PC-3 (cell line): Measurements from ENCODE around the gene TMOD4. TPM values are rescaled to one million over a fixed set of nuclear protein-coding genes. Genes with fewer than 3 reads are reported as not detected.

Experiments used
- ATAC-seq: fragments of 200-7000 bp; cut with Tn5 transposase; 2 replicates; pipeline ENCODE4 v1.9.1; 2020; ENCODE audit warnings: mild to moderate bottlenecking, moderate library complexity
- BruUV-seq: library from RNA; stranded (reverse); fragments of 400-500 nt; replicated peaks from 2 replicates; lab custom pipeline; 2021; lab: Mats Ljungman, UMichigan
- CTCF ChIA-PET: fragments of 300-600 bp; sonication (Branson Sonifier 250); formaldehyde crosslinking; loops from one replicate; lab custom pipeline; 2022; ENCODE audit warnings: antibody characterized with exemption; lab: Charles Lee
- POLR2A ChIA-PET: fragments of 300-600 bp; sonication (Branson Sonifier 250); formaldehyde crosslinking; loops from one replicate; lab custom pipeline; 2022; ENCODE audit warnings: antibody characterized with exemption; ENCODE audit not compliant: unreplicated experiment; lab: Charles Lee
- DNase-seq: peaks from one replicate; pipeline ENCODE4 v3.0.0-alpha.2; 2015
- H2AFZ ChIP-seq: fragments of 300-600 bp; sonication (generic); 2 replicates; pipeline ENCODE4 v1.6.0; 2016; ENCODE audit warnings: antibody characterized with exemption, low read length
- H3F3A ChIP-seq: fragments of 300-600 bp; sonication (generic); one replicate; pipeline ENCODE4 v1.6.0; 2017; ENCODE audit warnings: antibody characterized with exemption, low read length, control low read depth, mild to moderate bottlenecking; ENCODE audit not compliant: unreplicated experiment
- H3K27ac ChIP-seq: fragments of 300-600 bp; sonication (generic); 2 replicates; pipeline ENCODE4 v1.5.1; 2016; ENCODE audit warnings: mild to moderate bottlenecking, low read length
- H3K27me3 ChIP-seq: fragments of 300-600 bp; sonication (generic); 2 replicates; pipeline ENCODE4 v1.6.1; 2016; ENCODE audit warnings: low read length, mixed read lengths
- H3K36me3 ChIP-seq: fragments of 300-600 bp; sonication (generic); 2 replicates; pipeline ENCODE4 v1.6.1; 2016; ENCODE audit warnings: low read depth, mixed run types, low read length, mixed read lengths
- H3K4me1 ChIP-seq: fragments of 300-600 bp; sonication (generic); 2 replicates; pipeline ENCODE4 v1.5.1; 2016; ENCODE audit warnings: low read length; ENCODE audit not compliant: insufficient read depth
- H3K4me2 ChIP-seq: fragments of 300-600 bp; sonication (generic); 2 replicates; pipeline ENCODE4 v1.6.0; 2016; ENCODE audit warnings: low read length
- H3K4me3 ChIP-seq: fragments of 300-600 bp; sonication (generic); 2 replicates; pipeline ENCODE4 v1.5.1; 2016; ENCODE audit warnings: mild to moderate bottlenecking, low read length, mixed read lengths
- H3K79me2 ChIP-seq: fragments of 300-600 bp; sonication (generic); 2 replicates; pipeline ENCODE4 v1.6.1; 2017; ENCODE audit warnings: low read length, mixed read lengths
- H3K9ac ChIP-seq: fragments of 300-600 bp; sonication (generic); 2 replicates; pipeline ENCODE4 v1.6.0; 2016; ENCODE audit warnings: mild to moderate bottlenecking, low read length
- H3K9me2 ChIP-seq: fragments of 300-600 bp; sonication (generic); replicated peaks from 2 replicates; pipeline ENCODE4 v1.6.1; 2016; ENCODE audit warnings: mixed run types, low read length, mixed read lengths
- H3K9me3 ChIP-seq: fragments of 300-600 bp; sonication (generic); 2 replicates; pipeline ENCODE4 v1.6.1; 2016; ENCODE audit warnings: low read length, mixed read lengths
- H4K20me1 ChIP-seq: fragments of 300-600 bp; sonication (generic); 2 replicates; pipeline ENCODE4 v1.6.1; 2016; ENCODE audit warnings: low read length, mixed read lengths
- CTCF ChIP-seq: fragments of 300-600 bp; sonication (generic); conservative IDR thresholded peaks from 2 replicates; pipeline ENCODE4 v1.5.1; 2017; ENCODE audit warnings: antibody characterized with exemption, low read depth, mild to moderate bottlenecking, low read length
- EZH2 ChIP-seq: fragments of 300-600 bp; sonication (generic); IDR thresholded peaks from one replicate; pipeline ENCODE4 v1.6.1; 2017; ENCODE audit warnings: antibody characterized with exemption, mild to moderate bottlenecking, low read length; ENCODE audit not compliant: unreplicated experiment
- EZH2phosphoT487 ChIP-seq: fragments of 300-600 bp; sonication (generic); IDR thresholded peaks from 2 replicates; pipeline ENCODE4 v1.6.1; 2018; ENCODE audit warnings: mild to moderate bottlenecking, antibody characterized with exemption, low read length, borderline replicate concordance
- intact Hi-C: fragments of 100-400 bp; cut with micrococcal nuclease; formaldehyde crosslinking; loops from 2 replicates; pipeline ENCODE4 v1.9.0; 2023
- total RNA-seq: library from RNA; depleted of rRNA; stranded (reverse); fragments of >200 nt; gene quantifications from 2 replicates; pipeline ENCODE4 v1.2.3, GENCODE V29; 2014

Gene TMOD4
- total RNA-seq, 1 experiment from 2014 or later = 2.7 TPM

DNA sequence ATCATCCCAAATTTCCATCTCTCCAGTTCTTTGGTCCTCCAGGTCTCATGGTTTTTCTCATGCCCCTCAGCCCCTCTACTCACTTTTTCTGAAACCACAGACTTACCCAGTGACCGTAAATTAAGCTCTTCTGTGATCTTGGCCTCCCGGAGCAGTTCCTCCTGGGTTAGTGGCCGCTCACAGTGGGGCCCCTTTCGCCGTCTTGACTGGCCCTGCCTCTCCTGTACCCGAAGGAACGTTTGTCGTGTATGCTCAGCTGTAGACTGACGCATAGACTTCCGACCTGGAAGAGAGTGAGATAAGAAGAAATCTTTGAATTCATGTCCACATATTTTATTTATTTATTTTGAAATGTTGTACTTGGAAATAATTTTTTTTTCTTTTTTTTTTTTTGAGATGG is 8.4 kb upstream of the TMOD4 start:
- Histone ChIP-seq H3K4me2 (no peak overlapping the region), H4K20me1 (no peaks in the 10 kb centered on the region), H3K9me3 (no peaks in the 10 kb centered on the region), H3K79me2 (peaks cover 29% of the 10 kb centered on the region), H3K4me3 (no peak overlapping the region), H3K4me1 (peaks cover 11% of the 10 kb centered on the region), H2AFZ (no peak overlapping the region), H3F3A (no peaks in the 10 kb centered on the region), H3K27me3 (no peaks in the 10 kb centered on the region), H3K9me2 (no peaks in the 10 kb centered on the region), H3K27ac (no peak overlapping the region), H3K36me3 (peaks cover 34% of the 10 kb centered on the region), H3K9ac (no peak overlapping the region)
- ChIA-PET CTCF (no interaction called here), POLR2A (no interaction called here)
- no peak for ATAC-seq
- no peak for TF ChIP-seq CTCF
- TF ChIP-seq EZH2phosphoT487 = no peak
- TF ChIP-seq EZH2 = no peak
- no peak for DNase-seq
- BruUV-seq = no TSS peak
- intact Hi-C loops = no loop called here

DNA sequence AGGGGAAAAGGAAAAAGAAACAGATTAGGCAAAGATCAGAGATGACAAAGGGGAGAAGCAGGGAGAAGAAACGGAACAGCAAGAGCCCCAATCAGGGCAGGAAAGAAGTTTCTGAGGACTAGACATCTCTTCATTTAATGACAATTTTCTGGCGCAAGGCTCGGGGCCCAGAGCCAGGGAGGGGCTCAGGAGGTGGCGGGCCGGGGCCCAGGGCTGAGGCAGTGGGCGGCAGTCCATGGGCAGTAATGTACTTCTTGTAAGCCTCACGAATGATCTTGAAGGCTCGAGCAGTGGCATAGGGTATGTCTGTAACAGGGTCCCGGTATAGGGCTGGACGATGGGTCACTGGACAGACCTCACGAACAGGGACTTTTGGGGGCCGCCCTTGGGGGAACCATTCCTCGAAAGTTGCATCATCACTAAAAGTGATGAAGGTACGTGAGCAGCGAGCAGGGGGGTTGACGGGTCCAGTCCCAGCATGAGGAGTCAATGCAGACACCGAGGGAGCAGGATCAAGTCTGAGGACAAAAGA is 799 bp upstream of the TMOD4 start:
- Histone ChIP-seq H3K4me2 (no peak overlapping the region), H3K79me2 (no peaks in the 10 kb centered on the region), H4K20me1 (no peaks in the 10 kb centered on the region), H3K4me3 (no peak overlapping the region), H3K4me1 (no peaks in the 10 kb centered on the region), H3K9ac (no peak overlapping the region), H3K27me3 (no peaks in the 10 kb centered on the region), H2AFZ (no peak overlapping the region), H3K27ac (no peak overlapping the region), H3K9me3 (no peaks in the 10 kb centered on the region), H3K36me3 (peaks cover 31% of the 10 kb centered on the region), H3K9me2 (no peaks in the 10 kb centered on the region), H3F3A (no peaks in the 10 kb centered on the region)
- ATAC-seq (no peak), DNase-seq (no peak)
- POLR2A ChIA-PET = no interaction called here
- CTCF ChIA-PET = interaction anchor here (1.3 kb wide), 1 partner anchor 77 kb away, joined by 4 read pairs; no protein-coding TSS in a partner anchor
- BruUV-seq = TSS peak; percentile 17
- TF ChIP-seq EZH2 (no peak), EZH2phosphoT487 (no peak), CTCF (no peak)
- intact Hi-C loops = no loop called here

DNA sequence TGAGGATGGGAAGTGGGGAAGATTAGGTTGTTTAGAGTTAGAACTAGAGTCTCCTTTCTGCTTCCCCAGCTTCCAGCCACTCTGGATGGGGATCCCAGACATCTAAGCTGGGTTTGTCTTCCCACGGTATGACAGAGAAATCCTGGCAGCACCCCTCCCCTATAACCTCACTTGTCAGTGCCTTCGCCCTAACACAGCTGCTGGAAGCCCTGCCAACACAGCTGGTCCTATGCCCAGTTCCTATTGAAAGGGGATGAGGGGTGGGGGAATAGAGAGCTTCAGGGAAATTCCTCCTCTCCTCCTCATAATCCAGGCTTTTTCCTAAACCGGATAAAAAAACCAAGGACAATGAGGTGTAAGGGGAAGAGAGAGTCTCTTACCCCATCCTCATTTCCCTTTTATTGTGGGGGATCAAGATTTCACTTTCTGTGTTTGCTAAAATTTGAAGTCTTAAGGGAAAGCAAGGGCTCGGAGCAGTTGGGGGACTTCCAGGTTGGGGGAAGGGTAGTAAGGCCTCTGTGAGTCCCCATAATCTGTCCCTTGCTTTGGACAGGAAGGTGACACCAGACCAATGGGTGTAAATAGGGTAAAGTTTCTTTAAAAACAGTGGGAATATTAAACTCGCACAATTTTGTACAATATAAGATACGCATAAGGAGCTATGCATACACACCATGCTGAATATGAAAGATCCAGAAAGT is 590 bp downstream of the TMOD4 start:
- ATAC-seq (no peak), DNase-seq (no peak)
- Histone ChIP-seq H2AFZ (no peak overlapping the region), H3K79me2 (no peaks in the 10 kb centered on the region), H3K36me3 (peaks cover 26% of the 10 kb centered on the region; the same call in 1 of the 2 replicates), H3K4me3 (no peak overlapping the region), H3K9me3 (no peaks in the 10 kb centered on the region), H3K27me3 (no peaks in the 10 kb centered on the region), H3K9ac (no peak overlapping the region), H4K20me1 (no peaks in the 10 kb centered on the region), H3K4me1 (no peaks in the 10 kb centered on the region), H3F3A (no peaks in the 10 kb centered on the region), H3K9me2 (no peaks in the 10 kb centered on the region), H3K4me2 (no peak overlapping the region), H3K27ac (no peak overlapping the region)
- no TSS peak for BruUV-seq
- TF ChIP-seq CTCF (no peak), EZH2 (no peak), EZH2phosphoT487 (no peak)
- intact Hi-C loops = no loop called here
- POLR2A ChIA-PET = no interaction called here
- CTCF ChIA-PET = no interaction called here
